GM10266 (cell line): ENCODE data around the gene ATXN7L1.
"Not testable (repeated sequence)": the region's sequence is repeated elsewhere in the genome, so short reads cannot be mapped to it uniquely, and the experiment has no call there.

Experiments used
- DNase-seq: peaks from one replicate; pipeline ENCODE4 v3.0.0; 2012; ENCODE audit errors: extremely low spot score
- CTCF ChIP-seq: IDR thresholded peaks from 2 replicates; pipeline ENCODE4 v1.5.1; 2012; ENCODE audit warnings: mild to moderate bottlenecking, low read depth; ENCODE audit not compliant: control insufficient read depth, insufficient read depth; ENCODE audit errors: missing control alignments

The ATXN7L1 gene

GRCh38 chr7:105791926-105792325, 84.5 kb downstream of the ATXN7L1 start:
- TF ChIP-seq CTCF: no peak

GRCh38 chr7:105790996-105791395, 85.4 kb downstream of the ATXN7L1 start:
- TF ChIP-seq CTCF: no peak
- no peak for DNase-seq

More at GRCh38 chr7:105791926-105792325, 84.5 kb downstream of the ATXN7L1 start:
- no peak for DNase-seq

- DNase-seq: not testable (repeated sequence)
These were observed 85.9 kb downstream of the ATXN7L1 start for GRCh38 chr7:105790452-105790851.

GRCh38 chr7:105788816-105789349, 87.5 kb downstream of the ATXN7L1 start:
- no peak for DNase-seq
- no peak for TF ChIP-seq CTCF

- no peak for TF ChIP-seq CTCF
- no peak for DNase-seq
These were observed 88.0 kb downstream of the ATXN7L1 start for GRCh38 chr7:105788356-105788755.

- DNase-seq: no peak
- no peak for TF ChIP-seq CTCF
These were observed 88.6 kb downstream of the ATXN7L1 start for GRCh38 chr7:105787793-105788192.

- TF ChIP-seq CTCF: no peak
- DNase-seq: no peak
These were observed 89.6 kb downstream of the ATXN7L1 start for GRCh38 chr7:105786520-105787470.
